Neuronal stem cell (in vitro differentiated cells): ENCODE results near the gene CTU2.

Experiments
- DNase-seq: peaks from one replicate; pipeline ENCODE4 v3.0.0-alpha.2; 2013; ENCODE audit warnings: low spot score
- H2AFZ ChIP-seq: one replicate; pipeline ENCODE4 v1.6.1; 2013; ENCODE audit warnings: mild to moderate bottlenecking, low read length, inconsistent platforms
- H2AK5ac ChIP-seq: 2 replicates; pipeline ENCODE4 v1.6.1; 2013; ENCODE audit warnings: low read depth, mild to moderate bottlenecking, inconsistent platforms, low read length, moderate library complexity, mixed read lengths
- H2BK120ac ChIP-seq: 2 replicates; pipeline ENCODE4 v1.6.1; 2013; ENCODE audit warnings: low read depth, mild to moderate bottlenecking, inconsistent platforms, low read length, moderate library complexity, mixed read lengths
- H2BK12ac ChIP-seq: one replicate; pipeline ENCODE4 v1.6.1; 2013; ENCODE audit warnings: low read length, inconsistent platforms
- H2BK15ac ChIP-seq: 2 replicates; pipeline ENCODE4 v1.6.1; 2013; ENCODE audit warnings: mild to moderate bottlenecking, low read length, inconsistent platforms, mixed read lengths
- H2BK5ac ChIP-seq: one replicate; pipeline ENCODE4 v1.6.1; 2013; ENCODE audit warnings: inconsistent platforms, mild to moderate bottlenecking, low read length, moderate library complexity
- H3K14ac ChIP-seq: one replicate; pipeline ENCODE4 v1.6.1; 2013; ENCODE audit warnings: low read length, inconsistent platforms
- H3K18ac ChIP-seq: 2 replicates; pipeline ENCODE4 v1.6.1; 2013; ENCODE audit warnings: low read length, inconsistent platforms
- H3K23ac ChIP-seq: 2 replicates; pipeline ENCODE4 v1.6.1; 2013; ENCODE audit warnings: low read depth, mild to moderate bottlenecking, mixed read lengths, low read length, inconsistent platforms; ENCODE audit not compliant: poor library complexity
- H3K27ac ChIP-seq: replicated peaks from 3 replicates; pipeline ENCODE4 v1.5.1; 2013; ENCODE audit warnings: low read length, inconsistent platforms
- H3K27me3 ChIP-seq, 3 experiments: 2 replicates each; pipeline ENCODE4 v1.6.1; 2013; ENCODE audit warnings: low read length in 3 of 3, mild to moderate bottlenecking in 2 of 3, inconsistent platforms in 1 of 3, low read depth in 1 of 3, mixed read lengths in 1 of 3, moderate library complexity in 1 of 3; ENCODE audit not compliant: control insufficient read depth in 3 of 3, insufficient read depth in 3 of 3
- H3K36me3 ChIP-seq, 2 donors: replicated peaks in 1 of 2; 2 replicates each; pipeline ENCODE4 v1.6.1; 2013; ENCODE audit warnings: low read length in 2 of 2; ENCODE audit not compliant: control insufficient read depth in 2 of 2, insufficient read depth in 2 of 2
- H3K4ac ChIP-seq: 2 replicates; pipeline ENCODE4 v1.6.1; 2013; ENCODE audit warnings: inconsistent platforms, mild to moderate bottlenecking, low read length, moderate library complexity
- H3K4me1 ChIP-seq, 2 donors: 1 replicate in 1 of 2; 2 replicates in 1 of 2; pipeline ENCODE4 v1.6.1; 2013; ENCODE audit warnings: low read length in 2 of 2, low read depth in 1 of 2; ENCODE audit not compliant: control insufficient read depth in 2 of 2, insufficient read depth in 1 of 2
- H3K4me2 ChIP-seq: one replicate; pipeline ENCODE4 v1.6.1; 2013; ENCODE audit warnings: mild to moderate bottlenecking, low read length, inconsistent platforms; ENCODE audit not compliant: insufficient read depth, poor library complexity, severe bottlenecking
- H3K4me3 ChIP-seq, 2 donors: 2 replicates each; pipeline ENCODE4 v1.5.1; 2013; ENCODE audit warnings: low read length in 2 of 2, mild to moderate bottlenecking in 2 of 2, inconsistent platforms in 1 of 2, moderate library complexity in 1 of 2
- H3K79me1 ChIP-seq: one replicate; pipeline ENCODE4 v1.6.1; 2013; ENCODE audit warnings: low read depth, mild to moderate bottlenecking, inconsistent platforms, low read length, moderate library complexity
- H3K9ac ChIP-seq: one replicate; pipeline ENCODE4 v1.6.1; 2013; ENCODE audit warnings: mild to moderate bottlenecking, low read depth, low read length, inconsistent platforms; ENCODE audit not compliant: poor library complexity
- H3K9me3 ChIP-seq, 2 donors: replicated peaks in 1 of 2; 2 replicates each; pipeline versions ENCODE3 to v1.6.1; 2013; ENCODE audit warnings: low read length in 2 of 2, mild to moderate bottlenecking in 2 of 2, inconsistent platforms in 1 of 2, low read depth in 1 of 2, mixed read lengths in 1 of 2, moderate library complexity in 1 of 2; ENCODE audit not compliant: control insufficient read depth in 2 of 2, insufficient read depth in 1 of 2
- H4K8ac ChIP-seq: one replicate; pipeline ENCODE4 v1.6.1; 2013; ENCODE audit warnings: low read depth, mild to moderate bottlenecking, inconsistent platforms, low read length, moderate library complexity
- H4K91ac ChIP-seq: one replicate; pipeline ENCODE4 v1.6.1; 2013; ENCODE audit warnings: low read length, low read depth, mild to moderate bottlenecking, inconsistent platforms; ENCODE audit not compliant: poor library complexity
- WGBS, 2 donors: extraction: QIAGEN DNeasy Blood & Tissue Kit; methylation state at CpG; one replicate each; pipeline ENCODE4 v1.1.7; 2013; ENCODE audit warnings: missing lambda C conversion rate in 2 of 2, mixed read lengths in 1 of 2; ENCODE audit not compliant: insufficient read length in 2 of 2, insufficient replicate concordance in 1 of 2; ENCODE audit errors: extremely low coverage in 2 of 2; 5-methylcytosine and 5-hydroxymethylcytosine counted together

The CTU2 gene

GRCh38 chr16:88661468-88661867 lies 44.8 kb upstream of the CTU2 start:
- H3K14ac ChIP-seq: no peak overlapping the region
- WGBS, 2 donors: no CpG with 5 or more reads among the region's 10 CpGs
- H3K27ac ChIP-seq: no peak overlapping the region
- DNase-seq: no peak
- H2AK5ac ChIP-seq: no peak overlapping the region
- H2BK15ac ChIP-seq: no peak overlapping the region
- H3K9me3 ChIP-seq: no peaks in the 10 kb centered on the region
- H3K4me2 ChIP-seq: no peak overlapping the region
- peaks cover 5 to 6% of the 10 kb centered on the region in 2 donors for H3K4me1 ChIP-seq
- no peak overlapping the region for H3K9ac ChIP-seq
- no peak overlapping the region for H3K23ac ChIP-seq
- peak overlapping the region; percentile 66 to 75 for H3K4me3 ChIP-seq
- H2BK5ac ChIP-seq: no peak overlapping the region
- no peak overlapping the region for H3K4ac ChIP-seq
- no peak overlapping the region for H3K18ac ChIP-seq
- no peak overlapping the region for H2AFZ ChIP-seq
- no peaks in the 10 kb centered on the region for H3K27me3 ChIP-seq
- no peak overlapping the region for H2BK12ac ChIP-seq
- H3K36me3 ChIP-seq: peaks cover 19 to 57% of the 10 kb centered on the region in 2 donors
- no peak overlapping the region for H2BK120ac ChIP-seq
- H4K8ac ChIP-seq: no peak overlapping the region
- H3K79me1 ChIP-seq: peaks cover 29% of the 10 kb centered on the region
- H4K91ac ChIP-seq: no peak overlapping the region

- H3K4me1 ChIP-seq: peaks cover 6% of the 10 kb centered on the region in 2 donors
- peak overlapping the region; percentile 83 for H2AFZ ChIP-seq
- H3K23ac ChIP-seq: peak overlapping the region; percentile 99
- peak overlapping the region; percentile 94 for H3K14ac ChIP-seq
- peak overlapping the region; percentile 92 for H2BK15ac ChIP-seq
- H3K4me3 ChIP-seq: peak overlapping the region; percentile 75 to 92
- no peak overlapping the region for H3K4ac ChIP-seq
- H3K4me2 ChIP-seq: peak overlapping the region; percentile 87
- no peaks in the 10 kb centered on the region for H3K27me3 ChIP-seq
- no peak overlapping the region for H4K91ac ChIP-seq
- H3K79me1 ChIP-seq: peaks cover 28% of the 10 kb centered on the region
- H2BK5ac ChIP-seq: peak overlapping the region; percentile 66
- H2BK12ac ChIP-seq: no peak overlapping the region
- peak overlapping the region; percentile 93 for H3K18ac ChIP-seq
- peaks cover 13 to 54% of the 10 kb centered on the region in 2 donors for H3K36me3 ChIP-seq
- no CpG with 5 or more reads among the region's 49 CpGs for WGBS, 2 donors
- H3K27ac ChIP-seq: peak overlapping the region; percentile 64
- no peak for DNase-seq
- peak overlapping the region; percentile 95 for H3K9ac ChIP-seq
- H3K9me3 ChIP-seq: no peaks in the 10 kb centered on the region
- H2AK5ac ChIP-seq: peak overlapping the region; percentile 74
- H4K8ac ChIP-seq: no peak overlapping the region
- H2BK120ac ChIP-seq: no peak overlapping the region
Observed at GRCh38 chr16:88662222-88662842, 44.0 kb upstream of the CTU2 start.

GRCh38 chr16:88662843-88663606 lies 43.3 kb upstream of the CTU2 start, which contains the start of gene MVD:
Gene MVD (minus strand): TSS chr16:88663091. CDS start chr16:88663080, 11 bp downstream.
- H3K36me3 ChIP-seq: peaks cover 11 to 48% of the 10 kb centered on the region in 2 donors
- H3K4me2 ChIP-seq: peak within 1 kb of the TSS; percentile 89
- DNase-seq: peak; percentile 98
- no CpG with 5 or more reads among the region's 88 CpGs for WGBS, 2 donors
- H3K14ac ChIP-seq: peak within 1 kb of the TSS; percentile 99
- H3K27me3 ChIP-seq: no peaks in the 10 kb centered on the region
- H3K9ac ChIP-seq: peak within 1 kb of the TSS; percentile 95
- no peak within 1 kb of the TSS for H2BK120ac ChIP-seq
- H2BK12ac ChIP-seq: peak within 1 kb of the TSS; percentile 1
- H2AFZ ChIP-seq: peak within 1 kb of the TSS; percentile 89
- peak within 1 kb of the TSS; percentile 99 for H3K23ac ChIP-seq
- H2AK5ac ChIP-seq: peak within 1 kb of the TSS; percentile 90
- H2BK15ac ChIP-seq: peak within 1 kb of the TSS; percentile 92
- H4K91ac ChIP-seq: no peak within 1 kb of the TSS
- H3K79me1 ChIP-seq: peaks cover 23% of the 10 kb centered on the region
- H4K8ac ChIP-seq: no peak within 1 kb of the TSS
- H3K4me1 ChIP-seq: peaks cover 6 to 8% of the 10 kb centered on the region in 2 donors
- no peaks in the 10 kb centered on the region for H3K9me3 ChIP-seq
- peak within 1 kb of the TSS; percentile 87 for H2BK5ac ChIP-seq
- peak within 1 kb of the TSS; percentile 93 for H3K18ac ChIP-seq
- H3K27ac ChIP-seq: peak within 1 kb of the TSS; percentile 64
- H3K4ac ChIP-seq: no peak within 1 kb of the TSS
- peak within 1 kb of the TSS; percentile 75 to 95 for H3K4me3 ChIP-seq

GRCh38 chr16:88665148-88665547 lies 41.2 kb upstream of the CTU2 start:
- H2AFZ ChIP-seq: no peak overlapping the region
- peaks cover 12% of the 10 kb centered on the region for H3K79me1 ChIP-seq
- no peak overlapping the region for H3K9ac ChIP-seq
- WGBS, 2 donors: no CpG with 5 or more reads among the region's 4 CpGs
- H2BK120ac ChIP-seq: no peak overlapping the region
- H2AK5ac ChIP-seq: no peak overlapping the region
- no peak overlapping the region for H3K14ac ChIP-seq
- H3K27ac ChIP-seq: no peak overlapping the region
- H3K36me3 ChIP-seq: peaks cover 2 to 30% of the 10 kb centered on the region in 2 donors
- no peak overlapping the region for H2BK12ac ChIP-seq
- no peak overlapping the region for H3K4me2 ChIP-seq
- H2BK15ac ChIP-seq: no peak overlapping the region
- H3K4me3 ChIP-seq: no peak overlapping the region
- H2BK5ac ChIP-seq: no peak overlapping the region
- H4K91ac ChIP-seq: no peak overlapping the region
- H3K4ac ChIP-seq: no peak overlapping the region
- H3K18ac ChIP-seq: no peak overlapping the region
- DNase-seq: no peak
- H4K8ac ChIP-seq: no peak overlapping the region
- H3K4me1 ChIP-seq: peaks cover 5 to 6% of the 10 kb centered on the region in 2 donors
- no peaks in the 10 kb centered on the region for H3K27me3 ChIP-seq
- no peaks in the 10 kb centered on the region for H3K9me3 ChIP-seq
- no peak overlapping the region for H3K23ac ChIP-seq
